K562 (cell line): ENCODE measurements around the gene MAP7D1. TPM values are rescaled to one million over a fixed set of nuclear protein-coding genes. Genes with fewer than 3 reads are reported as not detected.

Source experiments
- ATAC-seq: fragments of 200-7000 bp; cut with Tn5 transposase; 3 replicates; pipeline ENCODE4 v1.9.1; 2020; ENCODE audit warnings: moderate library complexity
- Bru-seq: library from RNA; stranded (reverse); fragments of 400-500 nt; gene quantifications from one replicate; lab custom pipeline; 2021; lab: Mats Ljungman, UMichigan
- BruChase-seq, 2 experiments: library from RNA; stranded (reverse); fragments of 400-500 nt; gene quantifications; one replicate each; lab custom pipeline; 2021; lab: Mats Ljungman, UMichigan
- BruUV-seq: library from RNA; stranded (reverse); fragments of 400-500 nt; replicated peaks from 2 replicates; lab custom pipeline; 2021; lab: Mats Ljungman, UMichigan
- CTCF ChIA-PET: fragments of 300-600 bp; formaldehyde crosslinking; extraction: SDS; loops from one replicate; lab custom pipeline; 2021; ENCODE audit warnings: low intra/inter-chr PET ratio; lab: Yijun Ruan, JAX
- POLR2A ChIA-PET: fragments of 300-600, 350-650 bp; sonication (Branson Sonifier 250); formaldehyde crosslinking; extraction: SDS; loops from one replicate; lab custom pipeline; 2021; ENCODE audit warnings: antibody characterized with exemption, inconsistent platforms; lab: Yijun Ruan, JAX
- DNase-seq, 4 experiments: peaks; one replicate each; pipeline versions ENCODE4 v3.0.0 to v3.0.0-alpha.2; 2011 to 2018; ENCODE audit warnings: low spot score in 3 of 4, mixed read lengths in 3 of 4; ENCODE audit errors: extremely low read depth in 1 of 4
- FAIRE-seq: peaks from 2 replicates; lab custom pipeline; 2011; peaks lifted over from hg19 to GRCh38; lab: Jason Lieb, UNC
- H2AFZ ChIP-seq: 2 replicates; pipeline ENCODE4 v1.6.0; 2011; ENCODE audit warnings: low read depth, low read length, control low read depth, inconsistent platforms
- H3K27ac ChIP-seq: fragments of 200-600 bp; 3 replicates; pipeline ENCODE4 v1.8.0; 2011; ENCODE audit warnings: low read depth, mild to moderate bottlenecking, control low read depth, inconsistent platforms, low read length, moderate library complexity, mixed read lengths; ENCODE audit errors: extremely low read depth
- H3K27me3 ChIP-seq, 2 experiments: fragments of 300-600 bp in 1 of 2; 2 replicates in 1 of 2; 3 replicates in 1 of 2; pipeline versions ENCODE4 v1.6.0 to v1.8.0; 2011; ENCODE audit warnings: inconsistent platforms in 2 of 2, low read length in 2 of 2, mild to moderate bottlenecking in 1 of 2, mixed read lengths in 1 of 2, moderate library complexity in 1 of 2; ENCODE audit not compliant: control insufficient read depth in 2 of 2, insufficient read depth in 2 of 2
- H3K36me3 ChIP-seq: fragments of 300-600 bp; 3 replicates; pipeline ENCODE4 v1.8.0; 2011; ENCODE audit warnings: mild to moderate bottlenecking, low read length, inconsistent platforms; ENCODE audit not compliant: control insufficient read depth, insufficient read depth
- H3K4me1 ChIP-seq, 2 experiments: fragments of 200-600 bp in 1 of 2; replicated peaks in 1 of 2; 2 replicates in 1 of 2; 3 replicates in 1 of 2; pipeline versions ENCODE4 v1.5.1 to v1.8.0; 2011; ENCODE audit warnings: inconsistent platforms in 2 of 2, low read length in 2 of 2, mild to moderate bottlenecking in 1 of 2, mixed read lengths in 1 of 2, moderate library complexity in 1 of 2; ENCODE audit not compliant: control insufficient read depth in 2 of 2, insufficient read depth in 2 of 2
- H3K4me2 ChIP-seq: 2 replicates; pipeline ENCODE4 v1.6.1; 2011; ENCODE audit warnings: low read length, control low read depth, inconsistent platforms, mixed read lengths; ENCODE audit not compliant: insufficient read depth
- H3K4me3 ChIP-seq: fragments of 200-600 bp; sonication (generic), shearing (Covaris generic); 2 replicates; pipeline ENCODE4 v1.5.1; 2016; ENCODE audit warnings: control low read depth, inconsistent platforms
- H3K79me2 ChIP-seq: fragments of 200-600 bp; 3 replicates; pipeline ENCODE4 v1.8.0; 2011; ENCODE audit warnings: low read length, inconsistent platforms; ENCODE audit not compliant: control insufficient read depth, insufficient read depth
- H3K9ac ChIP-seq, 2 experiments: 2 replicates each; pipeline versions ENCODE4 v1.6.0 to v1.6.1; 2011; ENCODE audit warnings: low read depth in 2 of 2, low read length in 2 of 2, control low read depth in 1 of 2, inconsistent platforms in 1 of 2, mild to moderate bottlenecking in 1 of 2, mixed read lengths in 1 of 2; ENCODE audit not compliant: insufficient read depth in 1 of 2
- H3K9me1 ChIP-seq: one replicate; pipeline ENCODE4 v1.6.0; 2011; ENCODE audit warnings: inconsistent platforms, mild to moderate bottlenecking, low read length, moderate library complexity; ENCODE audit not compliant: control insufficient read depth, insufficient read depth
- H3K9me3 ChIP-seq: replicated peaks from 2 replicates; pipeline ENCODE4 v1.5.1; 2011; ENCODE audit warnings: low read depth, low read length, inconsistent platforms; ENCODE audit not compliant: control insufficient read depth, insufficient read depth
- H4K20me1 ChIP-seq: replicated peaks from 2 replicates; pipeline ENCODE4 v1.6.1; 2011; ENCODE audit warnings: low read length, inconsistent platforms, mixed read lengths; ENCODE audit not compliant: control insufficient read depth, insufficient read depth
- CTCF ChIP-seq, 3 experiments: IDR thresholded peaks in 2 of 3; conservative IDR thresholded peaks in 1 of 3; 2 replicates each; pipeline ENCODE4 v1.5.1; 2011 to 2012; ENCODE audit warnings: low read length in 3 of 3, mild to moderate bottlenecking in 3 of 3, control low read depth in 2 of 3, improper control_type of control experiment in 1 of 3, inconsistent platforms in 1 of 3, low read depth in 1 of 3, mixed read lengths in 1 of 3, moderate library complexity in 1 of 3; ENCODE audit not compliant: insufficient read depth in 2 of 3
- ERF ChIP-seq: fragments of 450-650 bp; formaldehyde crosslinking; IDR thresholded peaks from 2 replicates; pipeline ENCODE4 v1.4.0; 2020; ENCODE audit warnings: mild to moderate bottlenecking, mixed read lengths
- POLR2AphosphoS2 ChIP-seq: IDR thresholded peaks from 2 replicates; pipeline ENCODE4 v1.6.1; 2012; ENCODE audit warnings: low read length, improper control_type of control experiment
- TOE1 ChIP-seq, 2 experiments: fragments of 450-650 bp in 1 of 2; sonication (generic) in 1 of 2; formaldehyde crosslinking in 1 of 2; IDR thresholded peaks; 2 replicates each; pipeline versions ENCODE4 v1.7.1 to v1.8.0; 2016 to 2022; ENCODE audit warnings: borderline replicate concordance in 2 of 2, mild to moderate bottlenecking in 2 of 2, antibody characterized with exemption in 1 of 2, inconsistent platforms in 1 of 2, low read depth in 1 of 2, missing genetic modification reagents in 1 of 2, moderate library complexity in 1 of 2
- U2AF1 ChIP-seq: fragments of 200-400 bp; formaldehyde crosslinking; optimal IDR thresholded peaks from 2 replicates; pipeline ENCODE3; 2017; ENCODE audit warnings: mild to moderate bottlenecking, low read depth, low read length, moderate library complexity
- WGBS: fragments of 100-300 bp; shearing (Covaris generic); methylation state at CpG from one replicate; pipeline ENCODE4 v1.1.6; 2016; ENCODE audit warnings: low coverage, mixed read lengths; ENCODE audit not compliant: insufficient coverage; ENCODE audit errors: missing lambda C conversion rate; 5-methylcytosine and 5-hydroxymethylcytosine counted together
- in situ Hi-C: fragments of 300-500 bp; cut with MboI; formaldehyde crosslinking; loops from 4 replicates; pipeline ENCODE4 v1.15.0; 2018; ENCODE audit warnings: inconsistent platforms, mixed read lengths
- intact Hi-C: fragments of 100-400 bp; cut with micrococcal nuclease; formaldehyde crosslinking; loops from 2 replicates; pipeline ENCODE4 v1.14.2; 2022
- long read RNA-seq, 3 experiments: library from polyadenylated mRNA in 2 of 3; library from RNA in 1 of 3; unstranded in 2 of 3; stranded (forward) in 1 of 3; transcript quantifications; one replicate each; pipeline ENCODE4 v2.0.0, GENCODE V29; 2019 to 2022
- polyA minus RNA-seq, 3 experiments: library from RNA; depleted of rRNA, polyadenylated mRNA; stranded (reverse); fragments of >200 nt; gene quantifications; 2 replicates each; pipeline ENCODE4 v1.2.3, GENCODE V29; 2011
- polyA plus RNA-seq, 8 experiments: library from polyadenylated mRNA; depleted of rRNA in 4 of 8; stranded (reverse) in 5 of 8; unstranded in 3 of 8; fragments of >200 nt; fragmentation: Nextera tagmentation in 2 of 8; fragmentation: Illumina TruSeq in 1 of 8; extraction: Ambion mirVana in 2 of 8; extraction: Trizol in 1 of 8; gene quantifications; 2 replicates each; pipeline versions ENCODE4 v1.2.1 to v1.2.3, GENCODE V29; 2011 to 2014; ENCODE audit warnings: inconsistent platforms in 1 of 8, missing spikeins in 1 of 8
- total RNA-seq, 7 experiments: library from RNA; depleted of rRNA in 6 of 7; stranded (reverse); fragments of >200 nt in 6 of 7; fragmentation: Illumina TruSeq in 2 of 7; extraction: Trizol in 2 of 7; gene quantifications; 2 replicates each; pipeline versions ENCODE4 v1.2.1 to v1.2.3, GENCODE V29; 2011 to 2021; ENCODE audit warnings: low replicate concordance in 1 of 7

The MAP7D1 gene
- total RNA-seq (2011; cell fraction: chromatin; rRNA removed; ENCODE audit: low replicate concordance), result 28.8 and 80.6 TPM in 2 replicates
- total RNA-seq (2011; cell fraction: nucleolus; rRNA removed), result 47.5 and 62.2 TPM in 2 replicates
- total RNA-seq (2011; cell fraction: nucleoplasm; rRNA removed), result 37.8 and 52.2 TPM in 2 replicates
- total RNA-seq (2014; rRNA removed) (72.8 and 74.4 TPM in 2 replicates), total RNA-seq (2014; rRNA removed; fragmentation: Illumina TruSeq; extraction: Trizol) (17.4 and 20.8 TPM in 2 replicates), total RNA-seq (2015; rRNA removed; fragmentation: Illumina TruSeq; extraction: Trizol) (34.5 and 37.8 TPM in 2 replicates), total RNA-seq (2021) (101 and 108 TPM in 2 replicates), polyA plus RNA-seq (2011; rRNA removed) (17.2 and 18.4 TPM in 2 replicates), polyA plus RNA-seq (2014; fragmentation: Illumina TruSeq; extraction: Trizol) (49.2 and 53.7 TPM in 2 replicates), polyA plus RNA-seq (2014; fragmentation: Nextera tagmentation; extraction: Ambion mirVana) (1 to 10 TPM; 3.6 to 4.4 TPM), polyA plus RNA-seq (2014; rRNA removed) (53.8 and 54.7 TPM in 2 replicates), polyA minus RNA-seq (2011; rRNA and poly(A)+ RNA removed) (8.2 and 9.2 TPM in 2 replicates), Bru-seq, nascent RNA (percentile 84 among the genes with signal in this experiment), BruChase-seq, experiment 1, labeled RNA remaining after a 2-hour chase (percentile 73 among the genes with signal in this experiment), BruChase-seq, experiment 2, labeled RNA remaining after a 6-hour chase (percentile 69 among the genes with signal in this experiment)
- 14.6 and 28.7 TPM in 2 replicates for polyA plus RNA-seq (2011; cell fraction: cytosol; rRNA removed)
- 34.1 and 46.2 TPM in 2 replicates for polyA plus RNA-seq (2011; cell fraction: nucleus; rRNA removed)
- 51.5 and 56.5 TPM in 2 replicates for polyA plus RNA-seq (2012)
- polyA minus RNA-seq (2011; cell fraction: cytosol; rRNA and poly(A)+ RNA removed), result 31.8 and 55.1 TPM in 2 replicates
- 13.1 and 14.8 TPM in 2 replicates for polyA minus RNA-seq (2011; cell fraction: nucleus; rRNA and poly(A)+ RNA removed)
- long read RNA-seq, experiment 1, partial matches to known transcripts, result 56 of 115 reads
- long read RNA-seq, experiment 1, other reads (novel, unspliced or antisense), result 58 of 115 reads
- long read RNA-seq, experiment 2, partial matches to known transcripts, result 108 of 116 reads
- long read RNA-seq, experiment 2, other reads (novel, unspliced or antisense), result 5 of 116 reads
- long read RNA-seq, experiment 3, partial matches to known transcripts, result 0 of 7 reads
- long read RNA-seq, experiment 3, other reads (novel, unspliced or antisense), result 7 of 7 reads

- Histone ChIP-seq H3K9me3 (no peaks in the 10 kb centered on the region), H3K9me1 (peaks cover 4% of the 10 kb centered on the region), H3K9ac (peak within 1 kb of the TSS; percentile 81 to 86), H3K36me3 (peaks cover 20% of the 10 kb centered on the region), H4K20me1 (0 out of 2 replicates have a peak, but pooled peaks cover 3% of the 10 kb centered on the region), H3K4me3 (peak within 1 kb of the TSS; percentile 92), H3K27me3 (no peaks in the 10 kb centered on the region), H3K27ac (peak within 1 kb of the TSS; percentile 84), H3K4me1 (peaks cover 49 to 67% of the 10 kb centered on the region in 2 experiments), H2AFZ (peak within 1 kb of the TSS; percentile 76), H3K79me2 (peaks cover 50% of the 10 kb centered on the region), H3K4me2 (peak within 1 kb of the TSS; percentile 87)
- in situ Hi-C loops (no loop called here), intact Hi-C loops (no loop called here)
- 1% methylated on average over 28 of the region's 88 CpGs for WGBS
- BruUV-seq, result TSS peak; percentile 94
- DNase-seq (peak; percentile 94), ATAC-seq (peak; percentile 70), FAIRE-seq (peak; percentile 6)
- CTCF ChIA-PET, result interaction anchor here (1.0 to 1.1 kb wide), 2 partner anchors 55 to 56 kb away, joined by 3 read pairs; no protein-coding TSS in a partner anchor
- POLR2A ChIA-PET, result interaction anchor here (0.6 to 1.8 kb wide), 6 partner anchors 19 to 713 kb away, joined by 3 to 5 read pairs (median 4); no protein-coding TSS in a partner anchor
- TF ChIP-seq CTCF (IDR thresholded peaks at IDR 0.05 in 2 of 3, conservative IDR thresholded peaks at IDR 0.05 in 1 of 3; ENCODE audit: insufficient read depth in 2 of 3, low read depth in 1 of 3, low read length in 3 of 3) (peak in 1 of 3 experiments; percentile 1; a peak in 1 of 6 replicates), U2AF1 (peak; percentile 20), TOE1 (IDR thresholded peaks at IDR 0.05; ENCODE audit: borderline replicate concordance) (peak; percentile 39; the same call in 1 of the 2 replicates), TOE1 (CRISPR knock-in tag; IDR thresholded peaks at IDR 0.05; ENCODE audit: borderline replicate concordance, low read depth) (no peak), ERF (peak; percentile 51; the same call in 1 of the 2 replicates), POLR2AphosphoS2 (no peak)
Observed at GRCh38 chr1:36155408-36156328, at the start of gene MAP7D1. Gene MAP7D1 (plus strand): TSS chr1:36156160. CDS start chr1:36156418, 258 bp downstream.
